ENCODE measurements around the gene ANAPC2.

The ANAPC2 gene

DNA sequence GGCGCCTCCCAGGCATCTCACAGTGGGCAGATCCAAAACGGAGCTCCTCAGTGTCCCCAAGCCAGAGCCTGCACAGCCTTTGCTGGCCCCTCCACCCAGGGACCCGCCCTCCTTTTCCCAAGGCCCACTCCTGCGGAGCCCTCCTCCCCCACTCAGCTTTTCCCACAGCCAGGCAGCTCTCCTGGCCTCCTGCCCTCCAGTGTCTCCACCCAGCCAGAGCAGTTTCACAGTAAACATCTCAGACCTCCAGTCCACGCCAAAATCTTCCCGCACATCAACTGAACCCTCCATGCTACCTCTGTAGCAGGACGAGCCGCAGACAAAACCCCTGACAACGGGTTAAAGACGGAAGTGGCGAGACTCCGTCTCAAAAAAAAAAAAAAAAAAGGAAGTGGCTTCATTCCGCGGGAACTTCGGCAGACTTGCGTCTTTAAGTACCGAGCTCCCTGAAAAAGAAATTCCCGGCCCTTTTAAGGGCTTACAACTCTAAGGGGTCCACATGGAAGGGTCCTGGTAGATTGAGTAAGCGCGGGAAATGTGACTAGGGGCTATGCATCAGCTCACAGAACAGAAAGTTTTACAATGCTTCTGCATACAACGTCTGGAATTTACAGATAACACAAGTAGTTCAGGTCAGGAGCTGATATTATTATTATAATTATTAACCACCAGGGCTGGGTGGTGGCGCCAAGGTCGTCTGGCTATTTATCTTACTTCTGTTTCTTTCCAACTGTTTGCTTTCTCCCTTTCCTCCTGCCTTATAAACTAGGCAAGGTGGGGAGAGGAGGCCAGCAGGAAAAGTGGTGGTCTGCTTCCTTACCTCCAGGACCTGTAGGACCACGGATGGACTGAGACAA is 60.8 kb downstream of the ANAPC2 start:
- intact Hi-C loops (cut with DNase I) = loop anchor here (10.0 kb wide), 1 partner anchor 57 kb away; the partner anchor contains the start of genes ANAPC2 and SSNA1
- no peak for DNase-seq

DNA sequence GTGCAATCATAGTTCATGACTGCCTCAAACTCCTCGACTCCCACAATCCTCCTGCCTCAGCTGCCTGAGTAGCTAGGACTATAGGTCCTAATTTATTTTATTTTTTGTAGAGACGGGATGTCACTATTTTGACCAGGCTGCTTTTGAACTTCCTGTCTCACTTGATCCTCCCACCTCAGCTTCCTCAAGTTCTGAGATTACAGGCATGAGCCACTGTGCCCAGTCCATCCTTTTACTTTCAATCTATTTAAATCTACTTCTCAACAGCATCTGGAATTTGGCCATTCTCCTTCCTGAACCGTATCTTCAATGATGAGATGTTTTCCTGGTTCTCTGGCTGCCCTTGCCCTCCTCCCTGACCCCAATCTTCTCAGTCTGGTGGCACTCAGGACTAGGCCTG is 61.6 kb downstream of the ANAPC2 start:
- intact Hi-C loops (cut with DNase I) = loop anchor here (10.0 kb wide), 1 partner anchor 58 kb away; the partner anchor contains the start of genes ANAPC2 and SSNA1
- no peak for DNase-seq
